Activated T-cell treated with anti-CD3 and anti-CD28 coated beads for 1 hour (primary cell): ENCODE results near the gene INTS6.

Experiments used
- DNase-seq: peaks from one replicate; pipeline ENCODE4 v3.0.0-alpha.2; 2020; ENCODE audit warnings: low read depth

The INTS6 gene

GRCh38 chr13:51452361-51453206 lies at the start of gene INTS6:
Gene INTS6 (minus strand): TSS chr13:51453036. CDS start chr13:51452525, 511 bp downstream.
- DNase-seq, result peak; percentile 99

GRCh38 chr13:51502153-51502651 lies 49.4 kb upstream of the INTS6 start:
- no peak for DNase-seq

- no peak for DNase-seq
These were observed 48.8 kb upstream of the INTS6 start for GRCh38 chr13:51501592-51502152.

GRCh38 chr13:51501096-51501495 lies 48.3 kb upstream of the INTS6 start:
- DNase-seq, result no peak

- DNase-seq, result no peak
These were observed 47.9 kb upstream of the INTS6 start for GRCh38 chr13:51500687-51501086.

- no peak for DNase-seq
These were observed 47.0 kb upstream of the INTS6 start for GRCh38 chr13:51499841-51500240.

GRCh38 chr13:51495316-51495715 lies 42.5 kb upstream of the INTS6 start:
- DNase-seq, result no peak

GRCh38 chr13:51494156-51494555 lies 41.3 kb upstream of the INTS6 start:
- no peak for DNase-seq

- DNase-seq, result no peak
These were observed 35.4 kb upstream of the INTS6 start for GRCh38 chr13:51488212-51488611.

- DNase-seq, result no peak
These were observed 28.8 kb upstream of the INTS6 start for GRCh38 chr13:51481656-51482055.

GRCh38 chr13:51479199-51479523 lies 26.3 kb upstream of the INTS6 start:
- no peak for DNase-seq

- DNase-seq, result no peak
These were observed 25.8 kb upstream of the INTS6 start for GRCh38 chr13:51478418-51479198.

- no peak for DNase-seq
These were observed 25.0 kb upstream of the INTS6 start for GRCh38 chr13:51477653-51478324.

GRCh38 chr13:51477149-51477548 lies 24.3 kb upstream of the INTS6 start:
- no peak for DNase-seq

- no peak for DNase-seq
These were observed 23.1 kb upstream of the INTS6 start for GRCh38 chr13:51475727-51476501.

GRCh38 chr13:51469790-51470189 lies 17.0 kb upstream of the INTS6 start:
- no peak for DNase-seq

GRCh38 chr13:51467730-51468129 lies 14.9 kb upstream of the INTS6 start:
- no peak for DNase-seq

GRCh38 chr13:51465124-51465523 lies 12.3 kb upstream of the INTS6 start:
- DNase-seq, result no peak

GRCh38 chr13:51457086-51457815 lies 4.4 kb upstream of the INTS6 start:
- DNase-seq, result no peak

- DNase-seq, result no peak
These were observed 3.7 kb upstream of the INTS6 start for GRCh38 chr13:51456510-51456909.

GRCh38 chr13:51455532-51455931 lies 2.7 kb upstream of the INTS6 start:
- no peak for DNase-seq
